HepG2 (cell line): ENCODE data around the gene SDC1. TPM values are rescaled to one million over a fixed set of nuclear protein-coding genes. Genes with fewer than 3 reads are reported as not detected.
A peak's percentile ranks its signal among the peaks of the same experiment; 100 is the strongest.

Experiments
- ARHGAP35 ChIP-seq: sonication (generic); formaldehyde crosslinking; IDR thresholded peaks from 2 replicates; pipeline ENCODE4 v1.9.0; 2022; ENCODE audit warnings: mild to moderate bottlenecking, inconsistent platforms, moderate library complexity, missing genetic modification reagents, borderline replicate concordance
- ASH2L ChIP-seq: fragments of 300-600, 200-600 bp; sonication (generic); IDR thresholded peaks from 2 replicates; pipeline ENCODE4 v1.7.0; 2017; ENCODE audit warnings: low read depth, mild to moderate bottlenecking, moderate library complexity, mixed read lengths, low read length; ENCODE audit not compliant: insufficient read length
- CBFB ChIP-seq: sonication (generic); formaldehyde crosslinking; IDR thresholded peaks from 2 replicates; pipeline ENCODE4 v1.4.0; 2020; ENCODE audit warnings: missing genetic modification reagents
- HNRNPLL ChIP-seq: fragments of 200-400 bp; formaldehyde crosslinking; IDR thresholded peaks from 2 replicates; pipeline ENCODE4 v1.6.1; 2017; ENCODE audit warnings: mild to moderate bottlenecking, low read depth, low read length; ENCODE audit not compliant: poor library complexity, severe bottlenecking
- HOXA7 ChIP-seq: sonication (generic); formaldehyde crosslinking; IDR thresholded peaks from 2 replicates; pipeline ENCODE4 v1.8.1; 2022; ENCODE audit warnings: mild to moderate bottlenecking, missing genetic modification reagents, moderate library complexity
- RFXAP ChIP-seq: sonication (generic); formaldehyde crosslinking; IDR thresholded peaks from 2 replicates; pipeline ENCODE4 v1.4.0; 2020; ENCODE audit warnings: missing genetic modification reagents, borderline replicate concordance
- SMAD1 ChIP-seq: sonication (generic); formaldehyde crosslinking; IDR thresholded peaks from 2 replicates; pipeline ENCODE4 v1.4.0; 2020; ENCODE audit warnings: missing genetic modification reagents, low read depth, mild to moderate bottlenecking, borderline replicate concordance
- STAG1 ChIP-seq: sonication (generic); formaldehyde crosslinking; IDR thresholded peaks from 2 replicates; pipeline ENCODE4 v1.4.0; 2020; ENCODE audit warnings: missing genetic modification reagents
- TRIM24 ChIP-seq: sonication (generic); formaldehyde crosslinking; IDR thresholded peaks from 2 replicates; pipeline ENCODE4 v1.8.0; 2022; ENCODE audit warnings: mild to moderate bottlenecking, missing genetic modification reagents
- ZNF414 ChIP-seq: sonication (generic); formaldehyde crosslinking; IDR thresholded peaks from 2 replicates; pipeline ENCODE4 v1.5.0; 2020; ENCODE audit warnings: missing genetic modification reagents
- ZNF772 ChIP-seq: sonication (generic); formaldehyde crosslinking; IDR thresholded peaks from 2 replicates; pipeline ENCODE4 v1.5.0; 2020; ENCODE audit warnings: mild to moderate bottlenecking, missing genetic modification reagents
- polyA plus RNA-seq, 8 experiments: library from polyadenylated mRNA; depleted of rRNA in 3 of 8; stranded (reverse) in 7 of 8; unstranded in 1 of 8; fragments of >200 nt; fragmentation: Illumina TruSeq in 4 of 8; extraction: Trizol in 4 of 8; gene quantifications; 2 replicates each; pipeline versions ENCODE4 v1.2.1 to v1.2.3, GENCODE V29; 2011 to 2016; ENCODE audit warnings: low read depth in 4 of 8, missing spikeins in 1 of 8, mixed read lengths in 1 of 8; ENCODE audit not compliant: insufficient read depth in 1 of 8
- total RNA-seq, 5 experiments: library from RNA; depleted of rRNA; stranded (reverse); fragments of >200 nt; fragmentation: Illumina TruSeq; extraction: Trizol; gene quantifications; 2 replicates each; pipeline ENCODE4 v1.2.3, GENCODE V29; 2016; ENCODE audit warnings: low read depth in 1 of 5
- TF ChIP-seq, protein P1 (sequence below): sonication (generic); formaldehyde crosslinking; IDR thresholded peaks from 2 replicates; pipeline ENCODE4 v1.5.0; 2020; ENCODE audit warnings: mild to moderate bottlenecking, missing genetic modification reagents
- TF ChIP-seq, protein P2 (sequence below), 2 experiments: sonication (generic) in 1 of 2; formaldehyde crosslinking in 1 of 2; IDR thresholded peaks; 2 replicates each; pipeline versions ENCODE4 v1.4.0 to v1.6.1; 2016 to 2020; ENCODE audit warnings: borderline replicate concordance in 1 of 2, low read depth in 1 of 2, mild to moderate bottlenecking in 1 of 2, missing genetic modification reagents in 1 of 2
- TF ChIP-seq, protein P3 (sequence below): sonication (generic); formaldehyde crosslinking; IDR thresholded peaks from 2 replicates; pipeline ENCODE4 v1.4.0; 2020; ENCODE audit warnings: missing genetic modification reagents
- TF ChIP-seq, protein P4 (sequence below): sonication (generic); formaldehyde crosslinking; IDR thresholded peaks from 2 replicates; pipeline ENCODE4 v1.4.0; 2020; ENCODE audit warnings: mild to moderate bottlenecking, missing genetic modification reagents

The SDC1 gene
- total and polyA plus RNA-seq, 2 of the 13 experiments (the other 11 are each of a cell fraction or from before 2014, with no cell fraction given), result 108 to 119 TPM

DNA sequence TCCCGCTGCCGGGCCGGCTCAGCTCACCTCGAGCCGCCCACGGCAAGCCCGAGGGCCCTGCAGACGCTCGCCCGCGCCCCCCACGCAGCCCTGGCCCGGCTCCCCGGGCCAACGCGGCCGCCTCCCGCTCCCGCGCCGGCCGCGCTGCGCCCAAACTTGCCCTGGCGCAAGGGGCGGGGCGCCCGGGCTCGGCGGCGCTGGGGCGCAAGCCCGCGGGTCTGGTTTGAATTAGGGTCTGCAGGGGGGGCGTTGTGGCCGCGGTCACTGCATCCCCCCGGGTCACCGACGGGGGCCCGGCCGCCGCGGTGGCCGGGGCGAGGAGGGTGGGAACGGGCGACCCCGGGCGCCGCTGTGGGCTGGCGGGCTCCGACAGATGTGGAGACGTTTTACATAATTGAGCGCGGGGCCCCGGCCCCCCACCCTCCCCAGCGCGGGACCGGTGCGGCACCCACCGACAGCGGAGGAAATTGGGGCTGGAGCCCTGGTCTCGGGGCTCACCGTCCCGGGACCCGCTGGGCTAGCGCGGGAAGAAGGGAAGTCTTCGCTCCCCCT is 690 bp downstream of the SDC1 start (continued):
- peak; percentile 50 for TF ChIP-seq HNRNPLL
- TF ChIP-seq ASH2L, result peak; percentile 34
- TF ChIP-seq SMAD1 (CRISPR knock-in tag), result peak; percentile 27; the same call in 1 of the 2 replicates
- TF ChIP-seq CBFB (CRISPR knock-in tag), result no peak
- no peak for TF ChIP-seq HOXA7
- TF ChIP-seq TRIM24 (CRISPR knock-in tag), result no peak
- peak; percentile 78; the same call in 1 of the 2 replicates for TF ChIP-seq ARHGAP35
- 0 out of 2 replicates have a peak, but pooled peaks have one; percentile 13 for TF ChIP-seq STAG1 (CRISPR knock-in tag)
- TF ChIP-seq, protein P1, sequence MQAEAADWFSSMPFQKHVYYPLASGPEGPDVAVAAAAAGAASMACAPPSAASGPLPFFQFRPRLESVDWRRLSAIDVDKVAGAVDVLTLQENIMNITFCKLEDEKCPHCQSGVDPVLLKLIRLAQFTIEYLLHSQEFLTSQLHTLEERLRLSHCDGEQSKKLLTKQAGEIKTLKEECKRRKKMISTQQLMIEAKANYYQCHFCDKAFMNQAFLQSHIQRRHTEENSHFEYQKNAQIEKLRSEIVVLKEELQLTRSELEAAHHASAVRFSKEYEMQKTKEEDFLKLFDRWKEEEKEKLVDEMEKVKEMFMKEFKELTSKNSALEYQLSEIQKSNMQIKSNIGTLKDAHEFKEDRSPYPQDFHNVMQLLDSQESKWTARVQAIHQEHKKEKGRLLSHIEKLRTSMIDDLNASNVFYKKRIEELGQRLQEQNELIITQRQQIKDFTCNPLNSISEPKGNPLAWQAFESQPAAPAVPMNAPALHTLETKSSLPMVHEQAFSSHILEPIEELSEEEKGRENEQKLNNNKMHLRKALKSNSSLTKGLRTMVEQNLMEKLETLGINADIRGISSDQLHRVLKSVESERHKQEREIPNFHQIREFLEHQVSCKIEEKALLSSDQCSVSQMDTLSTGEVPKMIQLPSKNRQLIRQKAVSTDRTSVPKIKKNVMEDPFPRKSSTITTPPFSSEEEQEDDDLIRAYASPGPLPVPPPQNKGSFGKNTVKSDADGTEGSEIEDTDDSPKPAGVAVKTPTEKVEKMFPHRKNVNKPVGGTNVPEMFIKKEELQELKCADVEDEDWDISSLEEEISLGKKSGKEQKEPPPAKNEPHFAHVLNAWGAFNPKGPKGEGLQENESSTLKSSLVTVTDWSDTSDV (CRISPR knock-in tag), result peak; percentile 13; the same call in 1 of the 2 replicates
- 0 out of 2 replicates have a peak, but pooled peaks have one; percentile 0 for TF ChIP-seq ZNF414 (CRISPR knock-in tag)
- TF ChIP-seq, protein P2, sequence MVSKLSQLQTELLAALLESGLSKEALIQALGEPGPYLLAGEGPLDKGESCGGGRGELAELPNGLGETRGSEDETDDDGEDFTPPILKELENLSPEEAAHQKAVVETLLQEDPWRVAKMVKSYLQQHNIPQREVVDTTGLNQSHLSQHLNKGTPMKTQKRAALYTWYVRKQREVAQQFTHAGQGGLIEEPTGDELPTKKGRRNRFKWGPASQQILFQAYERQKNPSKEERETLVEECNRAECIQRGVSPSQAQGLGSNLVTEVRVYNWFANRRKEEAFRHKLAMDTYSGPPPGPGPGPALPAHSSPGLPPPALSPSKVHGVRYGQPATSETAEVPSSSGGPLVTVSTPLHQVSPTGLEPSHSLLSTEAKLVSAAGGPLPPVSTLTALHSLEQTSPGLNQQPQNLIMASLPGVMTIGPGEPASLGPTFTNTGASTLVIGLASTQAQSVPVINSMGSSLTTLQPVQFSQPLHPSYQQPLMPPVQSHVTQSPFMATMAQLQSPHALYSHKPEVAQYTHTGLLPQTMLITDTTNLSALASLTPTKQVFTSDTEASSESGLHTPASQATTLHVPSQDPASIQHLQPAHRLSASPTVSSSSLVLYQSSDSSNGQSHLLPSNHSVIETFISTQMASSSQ (IDR thresholded peaks at IDR 0.05; ENCODE audit: low read depth), result no peak
- TF ChIP-seq, protein P2 (CRISPR knock-in tag; IDR thresholded peaks at IDR 0.05; ENCODE audit: borderline replicate concordance), result 0 out of 2 replicates have a peak, but pooled peaks have one; percentile 32
- TF ChIP-seq, protein P3, sequence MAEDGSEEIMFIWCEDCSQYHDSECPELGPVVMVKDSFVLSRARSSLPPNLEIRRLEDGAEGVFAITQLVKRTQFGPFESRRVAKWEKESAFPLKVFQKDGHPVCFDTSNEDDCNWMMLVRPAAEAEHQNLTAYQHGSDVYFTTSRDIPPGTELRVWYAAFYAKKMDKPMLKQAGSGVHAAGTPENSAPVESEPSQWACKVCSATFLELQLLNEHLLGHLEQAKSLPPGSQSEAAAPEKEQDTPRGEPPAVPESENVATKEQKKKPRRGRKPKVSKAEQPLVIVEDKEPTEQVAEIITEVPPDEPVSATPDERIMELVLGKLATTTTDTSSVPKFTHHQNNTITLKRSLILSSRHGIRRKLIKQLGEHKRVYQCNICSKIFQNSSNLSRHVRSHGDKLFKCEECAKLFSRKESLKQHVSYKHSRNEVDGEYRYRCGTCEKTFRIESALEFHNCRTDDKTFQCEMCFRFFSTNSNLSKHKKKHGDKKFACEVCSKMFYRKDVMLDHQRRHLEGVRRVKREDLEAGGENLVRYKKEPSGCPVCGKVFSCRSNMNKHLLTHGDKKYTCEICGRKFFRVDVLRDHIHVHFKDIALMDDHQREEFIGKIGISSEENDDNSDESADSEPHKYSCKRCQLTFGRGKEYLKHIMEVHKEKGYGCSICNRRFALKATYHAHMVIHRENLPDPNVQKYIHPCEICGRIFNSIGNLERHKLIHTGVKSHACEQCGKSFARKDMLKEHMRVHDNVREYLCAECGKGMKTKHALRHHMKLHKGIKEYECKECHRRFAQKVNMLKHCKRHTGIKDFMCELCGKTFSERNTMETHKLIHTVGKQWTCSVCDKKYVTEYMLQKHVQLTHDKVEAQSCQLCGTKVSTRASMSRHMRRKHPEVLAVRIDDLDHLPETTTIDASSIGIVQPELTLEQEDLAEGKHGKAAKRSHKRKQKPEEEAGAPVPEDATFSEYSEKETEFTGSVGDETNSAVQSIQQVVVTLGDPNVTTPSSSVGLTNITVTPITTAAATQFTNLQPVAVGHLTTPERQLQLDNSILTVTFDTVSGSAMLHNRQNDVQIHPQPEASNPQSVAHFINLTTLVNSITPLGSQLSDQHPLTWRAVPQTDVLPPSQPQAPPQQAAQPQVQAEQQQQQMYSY (CRISPR knock-in tag), result 0 out of 2 replicates have a peak, but pooled peaks have one; percentile 49
- TF ChIP-seq, protein P4, sequence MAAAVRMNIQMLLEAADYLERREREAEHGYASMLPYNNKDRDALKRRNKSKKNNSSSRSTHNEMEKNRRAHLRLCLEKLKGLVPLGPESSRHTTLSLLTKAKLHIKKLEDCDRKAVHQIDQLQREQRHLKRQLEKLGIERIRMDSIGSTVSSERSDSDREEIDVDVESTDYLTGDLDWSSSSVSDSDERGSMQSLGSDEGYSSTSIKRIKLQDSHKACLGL (CRISPR knock-in tag), result 0 out of 2 replicates have a peak, but pooled peaks have one; percentile 20
- 0 out of 2 replicates have a peak, but pooled peaks have one; percentile 37 for TF ChIP-seq RFXAP (CRISPR knock-in tag)
- peak; percentile 12; the same call in 1 of the 2 replicates for TF ChIP-seq ZNF772 (CRISPR knock-in tag)
